ENCODE measurements around the gene IRX2.

Gene IRX2

DNA sequence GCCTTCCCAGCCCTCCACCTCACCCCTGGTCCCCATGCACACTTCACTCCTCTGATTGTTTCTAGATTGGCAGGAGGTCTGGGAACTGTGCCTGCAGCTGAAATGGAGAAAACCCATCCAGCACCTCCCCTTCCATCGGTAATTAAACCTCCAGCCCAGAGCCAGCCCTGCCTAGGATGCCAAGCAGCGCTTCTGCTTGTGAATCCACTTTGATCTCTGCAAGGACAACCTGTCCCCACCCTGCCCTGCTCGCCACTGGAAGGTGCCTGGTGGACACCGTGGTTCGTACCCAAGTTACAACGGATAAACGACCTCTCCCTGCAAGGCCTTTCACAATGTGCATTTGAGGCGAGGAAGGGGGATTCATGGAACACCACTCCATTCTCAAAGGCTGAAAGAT is 50.6 kb downstream of the IRX2 start:
- no peak for TF ChIP-seq CTCF (conservative IDR thresholded peaks at IDR 0.05; ENCODE audit: control insufficient read depth, insufficient read depth, low read depth, low read length)
- H3K4me3 ChIP-seq (ENCODE audit: control insufficient read depth, low read depth, low read length), result no peak overlapping the region
- no peak for DNase-seq (ENCODE audit: low read depth)

- DNase-seq (ENCODE audit: low read depth), result no peak
- no peak for TF ChIP-seq CTCF (conservative IDR thresholded peaks at IDR 0.05; ENCODE audit: control insufficient read depth, insufficient read depth, low read depth, low read length)
- no peak overlapping the region for H3K4me3 ChIP-seq (ENCODE audit: control insufficient read depth, low read depth, low read length)
Measured at GRCh38 chr5:2699686-2700085, 51.8 kb downstream of the IRX2 start.

DNA sequence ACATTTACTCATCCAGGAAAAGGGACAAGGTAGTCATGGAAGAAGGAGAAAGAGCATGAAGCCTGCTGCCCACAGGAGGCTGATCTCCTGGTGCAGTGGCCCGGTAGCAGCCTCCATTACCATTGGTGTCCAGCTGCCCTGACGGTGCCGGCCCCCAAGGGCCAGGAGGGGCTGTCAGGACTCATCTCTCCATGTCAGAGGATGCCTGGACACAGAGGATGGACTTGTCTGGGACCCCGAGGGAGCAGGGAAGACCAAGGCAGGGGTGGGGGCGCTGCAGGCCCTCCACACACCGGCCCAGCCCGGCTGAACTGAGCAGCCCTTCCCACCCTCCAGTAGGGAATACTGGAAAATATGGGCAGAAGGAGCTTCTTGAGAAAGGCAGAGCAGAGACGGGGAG is 52.2 kb downstream of the IRX2 start:
- TF ChIP-seq CTCF (conservative IDR thresholded peaks at IDR 0.05; ENCODE audit: control insufficient read depth, insufficient read depth, low read depth, low read length), result no peak
- no peak overlapping the region for H3K4me3 ChIP-seq (ENCODE audit: control insufficient read depth, low read depth, low read length)
- DNase-seq (ENCODE audit: low read depth), result no peak

DNA sequence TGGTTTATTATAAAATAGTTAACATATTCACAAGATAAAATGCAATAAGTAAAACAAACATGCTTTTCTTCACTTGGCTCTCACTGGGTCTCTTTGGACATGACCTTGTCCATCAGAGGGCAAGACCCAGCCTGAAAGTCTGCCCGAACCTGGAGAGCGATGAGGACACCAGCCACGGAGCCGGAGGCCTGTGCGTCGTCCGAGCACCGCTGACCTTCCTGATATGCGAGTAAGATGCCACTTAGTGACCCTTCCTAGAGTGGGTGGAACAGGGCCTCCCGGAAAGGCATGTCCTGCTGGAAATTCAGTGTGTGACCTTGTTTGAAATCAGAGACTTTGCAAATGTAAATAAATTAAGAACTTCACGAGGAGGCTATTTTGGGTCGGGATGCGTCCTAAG is 52.9 kb downstream of the IRX2 start:
- no peak overlapping the region for H3K4me3 ChIP-seq (ENCODE audit: control insufficient read depth, low read depth, low read length)
- no peak for DNase-seq (ENCODE audit: low read depth)
- TF ChIP-seq CTCF (conservative IDR thresholded peaks at IDR 0.05; ENCODE audit: control insufficient read depth, insufficient read depth, low read depth, low read length), result no peak

DNA sequence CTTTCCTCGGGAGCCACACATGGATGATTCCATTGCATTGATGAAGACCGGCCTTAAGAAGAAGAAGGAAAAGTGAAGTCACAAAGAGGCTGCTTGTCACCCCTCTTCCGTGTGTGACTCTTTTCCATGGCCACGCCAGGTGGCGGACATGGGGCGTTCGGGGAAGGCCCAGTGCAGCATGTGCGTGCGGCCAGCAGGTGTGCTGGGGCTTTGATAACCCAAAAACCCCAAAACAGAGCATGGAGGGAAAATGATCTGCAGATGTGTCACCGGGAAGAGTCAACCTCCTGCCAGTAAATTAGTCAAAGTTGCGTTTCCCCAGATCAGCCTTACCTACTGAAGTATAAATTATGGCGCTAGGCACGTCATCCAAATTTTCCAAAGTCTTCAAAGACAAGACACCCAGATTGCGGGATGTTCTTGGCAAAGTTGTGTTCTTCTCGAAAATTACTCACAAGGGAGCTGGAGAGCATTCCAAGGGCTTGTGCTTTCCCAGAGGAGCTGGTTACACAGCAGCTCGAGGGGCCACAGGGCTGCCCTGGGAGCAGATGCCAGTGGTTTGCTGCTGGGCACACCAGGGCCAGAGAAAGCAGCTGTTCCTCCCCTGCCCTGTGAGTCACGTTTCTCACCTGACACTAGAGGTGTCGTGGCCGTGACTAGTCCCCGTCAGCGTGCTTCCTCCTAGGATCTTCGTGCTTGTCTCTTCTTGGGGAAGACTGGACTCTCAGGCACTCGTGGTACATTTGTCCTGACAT is 53.9 kb downstream of the IRX2 start:
- no peak for TF ChIP-seq CTCF (conservative IDR thresholded peaks at IDR 0.05; ENCODE audit: control insufficient read depth, insufficient read depth, low read depth, low read length)
- peak; percentile 61 for DNase-seq (ENCODE audit: low read depth)
- no peak overlapping the region for H3K4me3 ChIP-seq (ENCODE audit: control insufficient read depth, low read depth, low read length)

- DNase-seq (ENCODE audit: low read depth), result no peak
- TF ChIP-seq CTCF (conservative IDR thresholded peaks at IDR 0.05; ENCODE audit: control insufficient read depth, insufficient read depth, low read depth, low read length), result no peak
- no peak overlapping the region for H3K4me3 ChIP-seq (ENCODE audit: control insufficient read depth, low read depth, low read length)
Measured at GRCh38 chr5:2697041-2697440, 54.4 kb downstream of the IRX2 start.
